ENCODE measurements around the gene SEPTIN12.

GRCh38 chr16:4745274-4745569 is 42.9 kb downstream of the SEPTIN12 start:
- TF ChIP-seq CTCF (IDR thresholded peaks at IDR 0.05) (no peak), POLR2A (IDR thresholded peaks at IDR 0.05) (no peak), POLR2AphosphoS5 (IDR thresholded peaks at IDR 0.05; ENCODE audit: insufficient read depth in 1 of 2, low read depth in 1 of 2) (no peak)

Data from vagina (tissue), 2 donors.